ENCODE results near the gene PCP2. TPM values are rescaled to one million over a fixed set of nuclear protein-coding genes. Genes with fewer than 3 reads are reported as not detected.
A peak's percentile ranks its signal among the peaks of the same experiment; 100 is the strongest.

The PCP2 gene
- total and polyA plus RNA-seq, 2 of the 13 experiments (the other 11 are each of a cell fraction or from before 2014, with no cell fraction given): 0.62 TPM; not detected in 1

DNA sequence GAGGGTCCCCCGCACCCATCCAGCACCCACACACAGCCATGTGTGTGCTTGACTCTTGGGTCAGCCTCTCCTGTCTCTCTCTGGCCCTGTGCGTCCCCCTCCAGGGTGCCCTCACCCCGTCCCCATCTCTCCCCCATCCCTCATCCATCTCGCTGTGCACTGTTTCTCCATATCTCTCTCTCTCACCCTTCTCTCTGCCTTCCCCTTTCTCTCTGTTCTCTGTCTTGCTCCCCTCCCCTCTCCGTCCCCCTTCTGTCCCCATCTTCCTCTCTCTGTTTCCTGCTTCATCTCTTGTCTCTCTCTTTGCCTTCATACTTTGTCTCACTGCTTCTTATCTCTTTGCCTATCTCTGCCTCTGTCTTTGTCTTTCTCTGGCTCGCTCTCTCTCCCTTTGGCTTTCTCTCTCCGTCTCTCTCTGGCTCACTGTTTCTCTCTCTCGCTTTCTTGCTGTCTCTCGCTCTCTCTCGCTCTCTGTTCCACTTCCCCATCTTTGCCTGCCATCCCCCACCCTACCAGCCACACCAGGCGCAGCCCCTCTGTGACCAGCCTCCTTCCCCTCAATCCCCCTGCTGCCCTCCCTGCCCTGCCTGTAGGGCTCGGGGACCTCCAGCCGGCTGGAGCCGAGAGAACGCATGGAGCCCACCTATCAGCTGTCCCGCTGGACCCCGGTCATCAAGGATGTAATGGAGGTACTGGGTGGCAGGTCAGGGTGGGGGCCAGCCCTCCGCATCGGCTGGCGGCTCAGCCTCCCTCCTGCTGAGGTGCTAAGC, 12.3 kb upstream of the PCP2 start (continued):
- TF ChIP-seq GFI1 (CRISPR knock-in tag; IDR thresholded peaks at IDR 0.05; ENCODE audit: borderline replicate concordance) (no peak), ZBTB20 (CRISPR knock-in tag; IDR thresholded peaks at IDR 0.05; ENCODE audit: borderline replicate concordance, low read depth) (no peak), ZNF674 (CRISPR knock-in tag; IDR thresholded peaks at IDR 0.05; ENCODE audit: low read depth) (no peak), ZFX (CRISPR knock-in tag; IDR thresholded peaks at IDR 0.05; ENCODE audit: low read depth) (no peak)
- TF ChIP-seq, protein P1, sequence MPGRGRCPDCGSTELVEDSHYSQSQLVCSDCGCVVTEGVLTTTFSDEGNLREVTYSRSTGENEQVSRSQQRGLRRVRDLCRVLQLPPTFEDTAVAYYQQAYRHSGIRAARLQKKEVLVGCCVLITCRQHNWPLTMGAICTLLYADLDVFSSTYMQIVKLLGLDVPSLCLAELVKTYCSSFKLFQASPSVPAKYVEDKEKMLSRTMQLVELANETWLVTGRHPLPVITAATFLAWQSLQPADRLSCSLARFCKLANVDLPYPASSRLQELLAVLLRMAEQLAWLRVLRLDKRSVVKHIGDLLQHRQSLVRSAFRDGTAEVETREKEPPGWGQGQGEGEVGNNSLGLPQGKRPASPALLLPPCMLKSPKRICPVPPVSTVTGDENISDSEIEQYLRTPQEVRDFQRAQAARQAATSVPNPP (CRISPR knock-in tag; IDR thresholded peaks at IDR 0.05): no peak
- TF ChIP-seq, protein P2, sequence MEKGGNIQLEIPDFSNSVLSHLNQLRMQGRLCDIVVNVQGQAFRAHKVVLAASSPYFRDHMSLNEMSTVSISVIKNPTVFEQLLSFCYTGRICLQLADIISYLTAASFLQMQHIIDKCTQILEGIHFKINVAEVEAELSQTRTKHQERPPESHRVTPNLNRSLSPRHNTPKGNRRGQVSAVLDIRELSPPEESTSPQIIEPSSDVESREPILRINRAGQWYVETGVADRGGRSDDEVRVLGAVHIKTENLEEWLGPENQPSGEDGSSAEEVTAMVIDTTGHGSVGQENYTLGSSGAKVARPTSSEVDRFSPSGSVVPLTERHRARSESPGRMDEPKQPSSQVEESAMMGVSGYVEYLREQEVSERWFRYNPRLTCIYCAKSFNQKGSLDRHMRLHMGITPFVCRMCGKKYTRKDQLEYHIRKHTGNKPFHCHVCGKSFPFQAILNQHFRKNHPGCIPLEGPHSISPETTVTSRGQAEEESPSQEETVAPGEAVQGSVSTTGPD (CRISPR knock-in tag; IDR thresholded peaks at IDR 0.05): no peak

DNA sequence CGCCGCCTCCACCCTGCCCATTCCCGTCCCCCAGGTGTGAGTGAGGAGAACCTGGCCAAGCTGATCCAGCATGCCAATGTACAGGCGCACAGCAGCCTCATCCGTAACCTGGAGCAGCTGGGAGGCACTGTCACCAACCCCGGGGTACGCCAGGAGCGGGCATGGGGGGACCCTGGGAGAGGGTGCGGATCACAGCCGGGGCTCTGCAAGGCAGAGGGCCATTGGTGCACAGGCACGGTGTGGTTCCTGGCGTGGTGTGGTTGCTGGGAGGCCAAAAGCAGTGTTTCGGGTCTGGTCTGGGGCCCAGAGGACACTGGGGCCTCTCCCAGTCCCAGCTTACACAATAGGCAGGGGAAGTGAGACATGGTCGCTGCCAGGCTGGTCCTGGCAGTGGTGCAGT, 11.6 kb upstream of the PCP2 start:
- Histone ChIP-seq H2AFZ (ENCODE audit: low read length) (no peak overlapping the region), H3K36me3 (replicated peaks in 1 of 2; ENCODE audit: control insufficient read depth in 1 of 2, insufficient read depth in 2 of 2, low read length in 2 of 2) (no peaks in the 10 kb centered on the region), H3K4me2 (ENCODE audit: low read depth, low read length) (no peak overlapping the region), H3K27me3 (ENCODE audit: control insufficient read depth in 1 of 2, insufficient read depth in 2 of 2, low read length in 2 of 2) (no peaks in the 10 kb centered on the region), H3K9ac (ENCODE audit: insufficient read depth, low read depth, low read length) (no peak overlapping the region), H3K9me3 (ENCODE audit: low read length) (no peaks in the 10 kb centered on the region), H4K20me1 (ENCODE audit: insufficient read depth, low read length) (no peaks in the 10 kb centered on the region), H3K79me2 (ENCODE audit: insufficient read depth, low read length) (no peaks in the 10 kb centered on the region), H3K27ac (ENCODE audit: extremely low read length, insufficient read depth, low read length) (no peak overlapping the region), H3K4me3 (replicated peaks in 1 of 3; ENCODE audit: insufficient read depth in 1 of 3, low read depth in 2 of 3, low read length in 3 of 3) (no peak overlapping the region), H3K4me1 (ENCODE audit: insufficient read depth, low read length) (no peaks in the 10 kb centered on the region)
- WGBS (ENCODE audit: low lambda C conversion rate): 100% methylated on average over 11 of the region's 14 CpGs
- peak; percentile 72 for TF ChIP-seq AGO2 (optimal IDR thresholded peaks at IDR 0.05; ENCODE audit: low read depth, low read length)
- TF ChIP-seq NR2C2 (CRISPR knock-in tag; IDR thresholded peaks at IDR 0.05; ENCODE audit: borderline replicate concordance): no peak
- no peak for TF ChIP-seq ZNF12 (CRISPR knock-in tag; IDR thresholded peaks at IDR 0.05)
- peak; percentile 30; the same call in 1 of the 2 replicates for TF ChIP-seq RBFOX2 (IDR thresholded peaks at IDR 0.05; ENCODE audit: low read depth, low read length)
- TF ChIP-seq CEBPB (IDR thresholded peaks at IDR 0.05; ENCODE audit: borderline replicate concordance, low read depth, low read length): no peak
- TF ChIP-seq, protein P3, sequence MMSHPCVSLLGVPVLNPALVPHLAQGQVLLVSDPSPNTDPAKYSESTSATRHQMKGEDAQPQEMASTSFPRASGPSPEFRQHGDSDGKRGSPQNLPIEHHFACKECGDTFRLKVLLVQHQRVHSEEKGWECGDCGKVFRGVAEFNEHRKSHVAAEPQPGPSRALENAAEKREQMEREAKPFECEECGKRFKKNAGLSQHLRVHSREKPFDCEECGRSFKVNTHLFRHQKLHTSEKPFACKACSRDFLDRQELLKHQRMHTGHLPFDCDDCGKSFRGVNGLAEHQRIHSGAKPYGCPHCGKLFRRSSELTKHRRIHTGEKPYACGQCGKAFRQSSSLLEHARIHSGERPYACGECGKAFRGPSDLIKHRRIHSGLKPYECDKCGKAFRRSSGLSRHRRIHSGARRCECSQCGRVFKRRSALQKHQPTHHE (CRISPR knock-in tag; IDR thresholded peaks at IDR 0.05; ENCODE audit: borderline replicate concordance): no peak
- ChIA-PET POLR2A (no interaction called here), CTCF (ENCODE audit: low intra/inter-chr PET ratio, low total read pairs) (no interaction called here)
- no peak for DNase-seq (ENCODE audit: low spot score)
- no peak for FAIRE-seq
- no TSS peak for BruUV-seq (replicated peaks)
- in situ Hi-C loops (cut with HindIII; ENCODE audit: extremely low pct_ligation_motif_present, low pct_unique_long_range_greater_than_20kb) (no loop called here), intact Hi-C loops (cut with micrococcal nuclease; ENCODE audit: unreplicated experiment) (no loop called here)
- ATAC-seq: no peak
